NCI-H82 (cell line): ENCODE results near the gene PRKAG2.

ENCODE experiments used
- DNase-seq: peaks from one replicate; lab custom pipeline; 2025; lab: John Stamatoyannopoulos, UW

PRKAG2 gene

DNA sequence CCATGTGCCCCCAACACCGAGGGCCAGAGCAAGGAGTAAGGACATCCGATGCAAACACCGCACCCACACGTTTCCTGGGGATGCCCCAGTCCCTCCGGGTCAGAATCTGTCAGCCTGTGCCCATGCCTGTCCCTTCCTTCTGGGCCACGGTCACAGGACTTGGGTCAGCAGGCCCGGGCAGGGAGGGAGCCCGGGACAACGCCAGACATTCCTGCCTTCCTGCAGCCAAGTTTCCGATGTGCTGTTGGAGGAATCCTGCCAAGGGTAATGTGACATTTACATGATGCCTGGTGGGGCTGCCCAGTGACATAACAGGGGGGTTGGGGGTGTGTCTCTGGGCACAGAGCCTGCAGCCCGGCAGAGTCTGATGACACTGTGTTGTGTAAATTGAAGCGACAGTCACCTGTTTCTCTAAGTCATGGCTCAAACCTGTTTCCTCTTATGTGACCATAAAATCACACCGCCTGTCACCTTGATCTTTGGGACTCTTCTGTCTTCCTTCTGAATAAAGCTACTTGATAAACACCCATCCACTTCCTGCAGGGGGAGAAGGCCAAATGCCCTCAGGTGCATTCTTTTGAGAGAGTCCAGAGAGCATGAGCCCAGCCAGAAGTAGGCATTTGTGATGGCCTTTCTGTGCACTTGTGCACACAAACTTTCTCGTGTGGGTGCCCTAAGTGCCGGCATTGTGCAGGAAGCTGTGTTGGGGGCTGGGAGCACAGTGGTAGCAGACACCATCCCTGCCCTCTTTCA lies 181.9 kb downstream of the PRKAG2 start:
- DNase-seq: no peak

DNA sequence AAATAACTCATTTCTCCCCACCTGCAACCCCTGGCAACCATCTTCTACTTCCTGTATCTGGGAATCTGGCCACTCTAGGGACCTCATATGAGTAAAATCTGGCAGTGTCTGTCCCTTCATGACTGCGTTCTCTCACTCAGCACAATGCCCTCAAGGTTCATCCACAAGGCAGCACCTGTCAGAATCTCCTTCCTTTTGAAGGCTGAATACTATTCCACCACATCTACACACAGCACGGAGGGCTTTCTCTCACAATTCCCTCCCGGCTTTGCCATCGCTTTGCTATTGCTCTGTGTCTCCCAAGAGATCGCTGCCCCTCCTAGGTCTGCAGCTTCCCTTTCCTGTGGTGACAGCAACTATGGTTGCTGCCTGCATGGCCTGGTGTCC lies 182.5 kb downstream of the PRKAG2 start:
- no peak for DNase-seq

DNA sequence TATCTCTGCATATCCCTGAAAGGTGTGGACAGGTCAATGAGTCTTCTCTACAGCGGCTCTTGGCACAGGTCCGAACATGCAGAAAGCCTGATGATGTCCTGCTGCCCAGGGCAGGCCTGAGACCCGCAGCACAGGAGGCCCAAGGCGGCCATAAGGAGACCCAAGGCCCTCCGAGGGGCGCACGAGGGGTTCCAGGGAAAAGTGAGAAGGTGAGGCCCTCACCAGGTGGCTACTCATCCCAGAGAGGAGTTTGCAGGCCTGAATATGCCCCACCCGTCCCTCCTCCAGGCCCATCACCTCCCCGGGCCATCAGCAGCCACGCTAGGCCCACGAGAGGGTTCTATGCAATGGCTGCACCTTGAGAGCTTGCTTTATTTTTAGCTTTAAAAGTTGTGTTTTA lies 183.8 kb downstream of the PRKAG2 start:
- DNase-seq: no peak

DNA sequence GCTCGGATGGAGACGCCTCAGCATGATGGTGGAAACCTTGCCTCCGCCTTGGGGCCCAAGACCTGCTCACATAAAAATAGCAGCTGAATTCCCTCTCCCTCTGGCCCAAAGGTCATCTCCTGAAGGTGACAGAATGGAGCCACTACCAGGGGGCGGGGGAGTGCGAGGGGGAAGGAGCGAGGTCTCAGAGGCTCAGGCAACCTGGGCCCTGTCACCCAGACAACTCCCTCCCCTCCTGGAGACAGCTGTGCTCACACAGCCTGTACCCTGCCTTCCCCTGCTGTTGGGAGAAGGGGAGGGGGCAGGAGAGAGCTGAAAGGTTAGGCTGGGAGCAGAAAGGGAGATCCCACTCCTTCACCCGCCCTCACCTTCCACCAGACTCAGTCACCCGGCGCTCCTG lies 184.2 kb downstream of the PRKAG2 start:
- no peak for DNase-seq

DNA sequence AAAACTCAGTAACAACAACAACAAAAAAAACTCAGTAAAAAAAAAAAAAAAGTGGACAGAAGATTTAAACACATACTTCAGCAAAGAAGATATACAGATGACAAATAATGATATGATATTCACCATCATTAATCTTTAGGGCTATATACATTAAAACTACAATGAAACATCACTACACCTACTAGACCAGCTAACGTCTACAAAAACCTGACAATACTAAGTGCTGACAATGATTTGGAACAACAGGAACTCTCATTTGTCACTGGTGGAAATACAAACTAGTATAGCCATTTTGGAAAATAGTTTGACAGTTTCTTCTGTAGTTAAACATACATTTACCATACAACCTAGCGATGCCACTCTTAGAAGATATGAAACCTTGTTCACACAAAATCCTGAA lies 185.5 kb downstream of the PRKAG2 start:
- DNase-seq: no peak

DNA sequence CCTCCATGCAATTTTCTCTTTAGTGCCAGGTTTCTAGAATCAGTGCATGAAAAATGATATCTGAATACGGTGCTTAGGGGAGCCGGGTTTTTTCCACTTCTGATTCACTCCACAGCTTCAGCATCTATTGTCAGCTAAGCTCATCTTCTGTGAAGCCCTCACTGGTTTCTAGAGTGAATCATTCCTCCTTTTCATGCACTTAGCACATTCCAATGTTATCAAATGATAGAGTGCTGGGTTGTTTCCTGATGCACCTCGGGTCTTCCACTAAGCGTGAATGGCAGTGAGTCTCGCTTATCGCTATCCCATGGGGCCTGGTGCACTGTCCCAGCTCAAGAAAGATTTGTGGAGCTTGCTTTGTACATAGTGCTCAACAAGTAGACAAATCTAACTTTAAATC lies 186.3 kb downstream of the PRKAG2 start:
- no peak for DNase-seq

DNA sequence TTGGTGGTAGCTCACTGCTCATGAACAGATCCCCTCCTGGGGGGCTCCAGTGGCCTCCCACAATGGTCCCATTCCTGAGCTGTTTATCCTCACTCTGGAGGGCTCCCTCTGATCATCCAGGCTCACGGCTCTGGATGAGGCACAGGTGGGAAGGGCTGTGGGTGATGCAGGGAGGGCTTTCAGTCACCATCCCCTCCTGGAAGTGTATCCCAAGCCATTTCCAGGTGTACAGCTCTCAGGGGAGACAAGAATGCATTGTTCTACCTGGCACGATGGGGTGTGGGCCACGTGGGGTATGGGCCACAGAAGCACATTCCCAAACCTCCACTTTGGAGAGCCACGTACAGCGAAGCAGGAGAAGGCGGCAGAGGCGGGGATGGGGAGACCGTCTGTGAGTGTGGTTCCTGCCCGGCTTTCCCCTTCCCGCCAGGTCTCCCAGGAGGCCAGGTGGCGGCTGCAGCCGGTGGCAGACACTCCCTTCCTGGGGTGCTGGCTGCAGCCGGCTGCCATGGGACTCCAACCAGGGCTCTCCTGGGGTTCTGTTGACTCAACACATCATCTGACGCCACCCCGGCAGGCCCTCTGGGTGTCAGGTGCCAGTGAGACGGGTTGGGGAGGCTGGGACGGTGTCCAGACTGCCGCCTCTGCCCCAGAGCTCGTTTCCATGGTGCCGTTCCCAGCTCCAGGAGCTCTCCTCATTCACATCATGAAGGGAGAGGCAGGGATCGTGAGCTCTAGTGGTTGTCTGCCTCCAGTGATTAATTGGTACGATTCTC lies 187.5 kb downstream of the PRKAG2 start:
- DNase-seq: no peak

DNA sequence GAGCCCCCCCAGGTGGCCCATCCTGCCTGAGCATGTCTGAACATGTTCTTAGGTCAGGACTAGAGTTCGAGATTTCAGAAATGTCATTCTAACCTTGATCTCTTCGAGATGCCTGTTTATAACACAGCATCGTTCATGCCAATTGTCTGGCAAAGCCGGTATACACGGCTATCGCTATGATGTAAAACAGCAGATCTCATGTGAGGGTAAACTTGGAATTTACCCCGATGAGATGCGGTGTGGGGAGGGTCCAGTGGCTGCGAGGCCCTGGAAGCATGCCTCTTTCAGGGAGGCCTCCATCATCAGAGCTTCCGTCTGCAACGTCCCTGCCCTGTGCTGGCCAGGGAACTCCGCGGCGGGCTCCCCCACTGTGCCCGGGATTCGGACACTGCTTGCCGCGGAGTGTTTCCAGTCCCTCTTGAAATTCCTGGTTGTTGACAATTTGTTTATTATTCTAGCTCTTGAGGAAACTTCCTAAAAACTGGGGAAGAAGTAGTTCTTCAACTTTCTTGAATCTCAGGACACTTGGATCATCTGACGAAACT lies 188.6 kb downstream of the PRKAG2 start:
- DNase-seq: no peak

DNA sequence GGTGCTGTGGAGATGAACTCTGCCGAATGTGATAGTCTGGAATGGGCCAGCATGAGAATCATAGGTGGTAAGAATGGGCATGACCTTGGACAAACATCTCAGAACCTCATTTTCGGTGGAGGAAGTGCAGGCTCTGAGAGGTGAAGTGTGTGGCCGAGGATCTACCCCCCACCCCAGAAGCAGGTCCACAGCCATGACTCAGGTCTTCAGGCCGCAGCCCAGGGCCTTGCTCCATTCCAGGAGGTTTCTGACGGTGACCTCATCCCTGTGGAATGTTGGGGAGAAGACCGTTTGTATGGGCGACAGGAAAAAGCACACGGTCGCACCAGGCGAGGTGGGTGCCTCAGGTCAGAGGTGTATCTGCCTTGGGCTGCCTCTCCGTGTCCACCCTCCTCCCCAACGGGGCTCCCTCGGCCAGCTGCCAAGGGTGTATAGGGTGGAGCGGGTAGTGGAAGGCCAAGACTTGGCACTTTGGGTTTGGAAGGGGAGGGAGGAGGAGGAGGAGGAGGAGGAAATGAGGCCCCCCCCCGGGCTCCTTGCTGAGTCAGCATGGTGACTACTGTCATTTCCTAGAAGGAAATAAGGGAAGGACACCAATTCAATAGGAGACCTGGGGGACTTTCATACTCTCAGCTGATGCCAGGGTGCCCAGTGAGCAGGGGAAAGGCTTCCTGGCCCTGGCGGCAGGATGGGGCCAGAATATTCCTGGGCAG lies 189.2 kb downstream of the PRKAG2 start:
- no peak for DNase-seq

DNA sequence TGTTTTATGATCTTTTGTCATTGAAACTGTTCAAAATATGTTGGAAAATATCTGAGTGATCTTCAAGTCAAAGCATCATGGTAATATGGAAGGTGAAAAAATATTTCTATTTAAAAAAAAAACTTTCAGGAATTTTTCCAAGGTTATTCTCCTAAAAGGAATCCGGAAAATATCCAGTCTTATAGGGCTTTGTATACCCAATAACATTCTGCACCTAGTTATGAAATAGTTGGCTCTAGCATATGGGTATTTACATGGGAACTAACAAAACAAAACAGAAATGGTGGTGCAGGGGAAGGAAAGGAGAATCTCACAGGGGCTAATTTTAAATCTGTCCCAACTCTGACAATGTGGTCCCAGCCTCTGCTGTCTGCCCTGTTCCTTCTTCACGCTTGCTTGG lies 190.1 kb downstream of the PRKAG2 start:
- DNase-seq: no peak

DNA sequence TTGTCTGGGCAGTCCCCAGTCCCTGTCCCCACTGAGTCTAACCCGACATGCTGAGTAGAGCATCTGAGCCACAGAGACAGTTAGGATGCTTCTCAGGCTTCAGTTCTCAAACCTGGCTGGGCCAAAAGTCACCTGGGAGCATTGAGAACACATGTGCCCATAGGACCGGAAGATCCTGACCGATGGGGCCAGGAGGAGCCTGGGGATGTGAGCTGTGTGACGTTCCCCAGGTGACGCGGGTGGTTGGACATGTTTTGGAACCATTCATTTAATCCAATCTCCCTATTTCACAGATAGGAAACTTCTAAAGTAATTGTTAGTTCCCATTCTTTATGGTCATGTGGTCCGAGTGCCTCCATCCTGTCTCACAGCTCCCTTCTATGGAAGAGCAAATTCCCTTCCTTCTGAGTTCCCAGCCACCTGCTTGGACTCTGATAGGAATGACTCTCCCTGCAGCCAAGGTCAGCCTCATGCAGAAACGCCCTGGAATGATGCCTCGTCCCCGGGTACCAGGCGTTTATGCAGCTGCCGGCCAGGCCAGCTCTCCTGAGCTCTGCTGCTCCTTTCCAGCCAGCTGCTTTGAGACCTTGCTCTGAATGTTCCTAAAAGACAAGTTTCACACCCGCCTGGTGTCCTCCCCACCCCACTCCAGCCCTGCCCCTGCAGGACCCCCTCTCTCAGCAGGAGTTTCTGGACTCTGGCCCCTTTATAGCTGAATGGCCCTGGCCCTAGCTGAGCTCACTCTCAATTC lies 190.7 kb downstream of the PRKAG2 start:
- no peak for DNase-seq

DNA sequence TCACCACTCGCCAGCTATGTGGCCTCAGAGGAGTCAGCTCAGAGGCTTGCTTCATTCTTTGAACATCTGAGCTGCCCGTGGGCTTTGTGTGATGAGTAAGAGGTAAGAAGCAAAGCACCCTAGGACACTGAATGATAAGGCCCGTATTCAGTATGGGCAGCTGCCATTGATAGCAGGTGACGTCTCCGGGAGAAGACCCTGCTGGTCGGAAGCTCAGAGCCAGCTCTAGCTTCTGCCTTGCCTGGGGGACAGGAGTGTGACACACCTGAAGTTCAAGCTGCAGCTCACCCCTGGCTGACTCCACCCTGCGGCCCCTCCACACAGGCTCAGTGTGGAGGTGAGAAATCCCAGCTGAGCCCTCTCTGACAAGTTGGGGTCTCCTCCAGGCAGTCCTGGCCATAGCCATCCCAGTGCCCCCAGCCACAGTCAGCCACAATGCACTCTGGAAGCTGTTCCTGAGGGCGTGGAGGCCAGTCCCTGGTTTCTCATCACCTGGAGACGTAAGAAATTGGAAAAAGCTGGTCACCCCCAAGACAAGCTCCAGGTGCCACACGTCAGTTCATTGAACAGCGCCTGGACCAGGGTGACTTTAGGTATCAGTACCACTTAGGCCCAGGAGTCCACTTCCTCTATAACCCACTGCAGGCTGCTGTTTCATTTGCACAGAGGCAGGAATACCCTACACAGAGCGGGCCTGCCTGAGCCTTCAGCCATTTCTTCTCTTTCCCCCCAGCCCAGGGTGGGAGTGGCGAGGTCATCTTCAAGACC lies 192.3 kb downstream of the PRKAG2 start:
- no peak for DNase-seq

DNA sequence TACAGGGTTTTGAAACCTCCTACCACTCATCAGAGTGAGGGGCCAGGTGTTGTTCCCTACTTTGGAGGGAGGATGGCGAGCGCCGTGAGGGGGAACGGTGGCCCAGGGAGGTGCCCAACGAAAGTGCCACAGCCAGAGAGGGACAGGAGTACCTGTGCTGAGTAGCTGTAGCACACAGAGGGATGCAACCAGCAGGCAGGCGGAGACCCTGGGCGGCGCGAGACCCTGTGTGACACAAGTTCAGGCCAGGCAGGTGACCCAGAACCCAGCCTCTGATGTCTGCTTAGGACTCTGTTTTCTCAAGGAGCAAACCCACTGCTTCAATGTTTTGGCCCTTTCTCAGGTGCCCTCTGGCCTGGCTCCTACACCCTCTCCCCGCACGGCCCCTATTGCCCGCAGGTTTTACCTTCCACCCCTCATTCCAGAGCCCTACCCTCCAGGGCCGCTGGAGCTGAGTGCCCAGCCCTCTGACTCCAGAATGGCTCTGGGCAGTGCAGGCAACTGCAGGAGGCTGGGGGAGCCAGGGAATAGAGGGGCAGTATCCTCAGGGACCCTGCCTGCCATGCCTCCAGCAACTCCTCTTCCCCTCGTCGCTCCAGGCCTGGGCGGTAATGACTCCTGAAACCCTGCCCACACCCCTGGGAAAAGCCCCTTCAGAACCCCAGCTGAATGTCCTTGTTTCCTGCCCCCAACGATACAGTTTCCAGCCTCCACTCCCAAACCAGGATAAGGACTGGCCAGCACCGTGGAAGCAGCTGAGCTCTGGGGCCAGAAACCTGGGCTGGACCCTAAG lies 193.1 kb downstream of the PRKAG2 start:
- DNase-seq: no peak

DNA sequence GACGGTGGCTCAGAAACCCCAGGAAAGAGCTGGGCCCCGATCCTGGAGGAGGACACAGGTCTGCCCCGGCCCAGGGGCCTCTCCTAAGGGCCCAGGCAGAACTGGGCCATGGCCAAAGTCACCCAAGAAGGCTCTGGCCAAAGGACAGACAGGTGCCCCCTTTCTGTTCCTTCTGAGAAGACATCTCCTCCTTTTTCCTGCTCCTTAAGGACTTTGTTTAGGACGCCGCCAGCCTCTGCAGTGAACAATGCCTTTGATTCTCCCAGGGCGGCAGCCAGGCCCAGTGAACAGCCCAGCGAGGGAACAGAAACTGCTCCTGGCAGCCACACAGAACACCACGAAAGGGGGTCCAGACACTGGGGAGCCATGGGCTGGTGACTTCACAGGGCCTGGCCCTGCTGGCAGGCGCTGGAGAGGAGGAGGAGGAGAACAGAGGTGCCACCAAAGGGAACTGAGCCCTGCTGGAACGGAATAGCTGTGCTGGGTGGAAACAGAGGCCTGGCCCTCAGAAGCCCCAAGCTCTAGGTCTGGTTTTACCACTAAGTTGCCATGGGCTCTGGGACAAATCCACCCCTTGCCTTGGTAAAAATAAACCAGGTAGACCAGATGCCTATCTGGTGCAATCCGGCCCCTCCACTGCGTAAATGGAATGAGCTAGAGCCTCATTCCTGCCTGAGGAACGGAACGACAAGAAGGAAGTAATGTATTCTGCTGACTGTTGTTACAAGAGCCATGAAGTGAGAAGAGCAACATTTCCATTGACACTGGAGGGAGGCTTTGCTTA lies 193.9 kb downstream of the PRKAG2 start:
- no peak for DNase-seq

DNA sequence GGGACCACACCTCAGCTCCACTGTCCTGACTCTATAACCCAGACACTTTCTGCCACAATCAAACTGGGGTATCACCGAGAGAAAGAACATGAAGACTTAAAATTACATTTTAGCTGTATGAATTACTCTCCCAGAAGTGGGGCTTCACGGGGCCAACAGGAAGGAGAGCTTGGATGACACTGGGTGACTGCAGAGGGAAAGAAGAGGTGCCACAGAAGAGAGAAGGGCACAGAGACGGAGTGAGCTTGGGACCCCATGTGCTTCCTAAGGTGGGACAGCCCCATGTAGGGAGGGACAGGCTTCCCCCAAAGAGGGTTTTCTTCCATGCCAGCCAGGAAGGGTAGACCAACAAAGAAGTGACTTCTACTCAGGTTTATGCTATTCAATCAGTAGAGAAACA lies 195.2 kb downstream of the PRKAG2 start:
- DNase-seq: no peak

DNA sequence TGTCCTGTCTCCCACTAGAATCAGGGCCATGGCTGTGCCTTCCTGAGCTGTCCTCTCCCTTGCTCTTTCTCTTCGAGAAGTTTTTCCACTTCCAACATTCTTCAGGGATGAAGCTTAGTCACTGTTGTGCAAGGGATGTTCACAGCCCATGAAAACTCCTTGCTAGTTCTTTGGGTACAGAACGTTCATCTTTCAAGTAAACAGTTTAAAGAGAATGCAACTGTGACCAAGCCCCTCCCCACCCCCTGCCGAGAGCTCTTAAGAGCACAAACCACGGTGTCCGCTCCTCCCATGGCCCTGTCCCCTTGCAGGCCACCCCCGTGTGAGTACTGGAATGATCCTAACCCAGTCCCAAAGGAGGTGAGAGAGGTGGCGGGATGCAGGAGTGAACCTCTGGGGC lies 196.1 kb downstream of the PRKAG2 start:
- no peak for DNase-seq

DNA sequence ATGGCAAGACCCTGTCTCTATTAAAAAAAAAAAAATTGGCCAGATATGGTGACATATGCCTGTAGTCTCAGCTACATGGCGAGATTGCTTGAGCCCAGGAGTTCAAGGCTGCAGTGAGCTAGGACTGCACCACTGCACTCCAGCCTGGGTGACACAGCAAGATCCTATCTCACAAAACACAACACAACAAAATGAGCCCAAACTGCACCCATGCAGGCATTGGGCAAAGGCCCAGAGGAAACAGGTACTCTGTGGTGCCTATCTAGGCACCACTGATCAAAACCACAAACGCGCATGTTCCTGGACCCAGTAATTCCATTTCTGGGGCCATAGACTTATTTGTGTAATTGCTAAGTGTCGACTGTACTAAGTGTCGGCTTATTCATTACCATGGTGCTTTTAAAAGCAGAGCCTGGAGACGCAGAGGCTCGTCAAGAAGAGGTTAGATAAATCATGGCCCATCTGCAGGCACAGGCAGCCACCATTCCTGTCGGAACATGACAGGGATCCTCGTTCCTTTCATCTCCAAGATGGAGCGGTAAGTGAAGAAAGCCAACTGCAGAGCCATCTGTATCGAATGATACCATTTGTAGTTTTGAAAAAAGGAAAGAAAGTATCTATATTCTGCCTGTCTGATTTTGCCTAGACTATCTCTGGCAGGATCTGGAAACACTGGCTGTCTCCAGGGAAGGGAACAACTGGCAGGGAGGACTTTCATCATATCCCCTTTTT lies 196.9 kb downstream of the PRKAG2 start:
- DNase-seq: no peak

DNA sequence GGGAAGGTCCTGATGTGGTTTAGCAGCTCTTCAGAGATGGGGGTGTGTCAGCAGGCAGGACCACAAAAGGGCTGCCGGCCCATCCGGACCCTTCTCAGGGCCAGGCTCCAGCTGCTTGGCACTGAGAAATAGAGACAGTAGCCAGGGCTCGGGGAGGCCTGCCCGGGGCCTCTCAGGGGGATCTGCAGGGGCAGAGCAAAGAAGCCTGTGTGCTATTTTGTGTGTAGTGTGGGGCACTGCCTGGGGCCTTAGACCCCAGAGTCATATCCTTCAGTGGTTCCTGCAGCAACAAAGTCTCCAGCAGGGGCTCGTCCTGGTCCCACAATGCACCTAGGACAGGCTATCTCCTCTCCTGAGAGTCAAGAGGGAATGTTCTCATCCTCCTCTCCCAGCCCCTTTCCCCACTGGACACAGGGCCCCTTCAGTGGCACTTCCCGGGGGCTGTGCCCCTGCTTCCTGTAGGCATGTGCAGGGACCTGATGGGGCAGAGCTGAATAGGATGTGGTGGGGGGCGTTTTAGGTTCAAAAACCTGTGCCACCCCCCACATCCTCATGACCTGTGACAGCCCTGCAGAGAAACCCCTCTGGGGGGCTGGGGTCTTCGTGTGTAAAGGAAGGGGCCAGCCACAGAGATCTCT lies 197.7 kb downstream of the PRKAG2 start:
- DNase-seq: no peak
